ENCODE data around the gene CLTC.

The CLTC gene

DNA sequence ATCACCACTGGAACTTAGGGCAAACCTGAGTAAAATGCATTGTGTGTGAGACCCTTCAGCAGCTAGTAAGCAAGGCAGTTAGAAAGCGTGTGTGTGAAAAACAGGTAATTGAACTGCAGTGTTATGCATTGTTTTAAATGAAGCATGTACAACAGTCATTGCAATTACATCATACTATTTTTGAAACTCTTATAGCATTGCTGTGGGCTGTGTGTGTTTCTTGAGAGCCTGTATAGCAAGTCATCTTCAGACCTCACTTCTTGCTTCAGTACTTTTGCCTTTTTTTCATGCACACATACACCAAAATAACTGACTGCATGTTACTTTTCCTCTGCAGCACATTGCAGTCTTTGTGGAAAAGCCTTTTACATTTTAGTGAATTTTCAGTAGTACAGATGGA, 68.3 kb downstream of the CLTC start:
- no peak for DNase-seq

DNA sequence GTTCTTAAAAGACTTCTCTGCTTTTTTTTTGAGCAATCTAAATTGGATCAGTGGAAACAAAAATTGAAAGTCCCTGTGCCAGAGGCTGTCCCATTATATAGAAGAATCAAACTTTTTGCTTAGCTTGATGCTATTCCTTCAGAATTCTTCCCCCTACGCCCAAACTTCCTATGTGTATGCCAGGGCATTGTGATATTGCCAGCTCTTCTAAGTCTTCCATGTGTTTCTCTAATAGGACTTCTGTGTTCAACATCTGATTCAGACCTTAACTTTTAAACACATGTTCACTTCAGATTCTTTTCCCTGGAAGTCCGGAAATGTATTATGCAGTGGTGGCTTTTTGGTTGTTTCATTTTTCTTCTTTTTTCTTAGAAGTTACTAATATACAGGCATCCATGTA, 68.8 kb downstream of the CLTC start:
- DNase-seq, result no peak

DNA sequence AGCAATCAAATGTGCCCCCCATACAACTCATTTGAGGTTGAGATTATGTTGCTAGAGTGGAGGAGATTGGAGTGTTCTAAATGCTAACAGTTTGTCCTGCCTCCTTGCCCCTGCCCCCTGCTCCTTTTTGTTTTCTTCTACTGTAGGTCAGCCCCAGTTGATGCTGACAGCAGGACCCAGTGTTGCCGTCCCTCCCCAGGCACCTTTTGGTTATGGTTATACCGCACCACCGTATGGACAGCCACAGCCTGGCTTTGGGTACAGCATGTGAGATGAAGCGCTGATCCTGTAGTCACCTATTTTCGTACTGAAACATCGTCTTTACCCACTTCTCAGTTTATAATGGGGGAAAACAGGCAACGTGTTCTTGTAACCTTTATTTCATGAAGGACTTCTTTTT, 73.9 kb downstream of the CLTC start:
- DNase-seq, result no peak

DNA sequence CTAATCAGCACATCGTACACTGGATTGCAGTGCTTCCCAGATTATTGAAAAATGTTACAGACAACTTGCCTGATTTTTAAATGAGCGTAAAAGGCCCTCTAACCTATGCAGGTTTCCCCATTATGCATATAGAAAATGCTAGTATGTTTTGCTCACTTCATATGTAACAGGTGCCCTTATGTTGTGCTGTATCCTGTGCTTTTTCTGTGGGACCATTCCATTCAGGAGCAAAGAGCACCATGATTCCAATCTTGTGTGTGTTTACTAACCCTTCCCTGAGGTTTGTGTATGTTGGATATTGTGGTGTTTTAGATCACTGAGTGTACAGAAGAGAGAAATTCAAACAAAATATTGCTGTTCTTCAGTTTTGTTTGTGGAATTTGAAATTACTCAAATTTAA, 74.6 kb downstream of the CLTC start:
- DNase-seq, result no peak

DNA sequence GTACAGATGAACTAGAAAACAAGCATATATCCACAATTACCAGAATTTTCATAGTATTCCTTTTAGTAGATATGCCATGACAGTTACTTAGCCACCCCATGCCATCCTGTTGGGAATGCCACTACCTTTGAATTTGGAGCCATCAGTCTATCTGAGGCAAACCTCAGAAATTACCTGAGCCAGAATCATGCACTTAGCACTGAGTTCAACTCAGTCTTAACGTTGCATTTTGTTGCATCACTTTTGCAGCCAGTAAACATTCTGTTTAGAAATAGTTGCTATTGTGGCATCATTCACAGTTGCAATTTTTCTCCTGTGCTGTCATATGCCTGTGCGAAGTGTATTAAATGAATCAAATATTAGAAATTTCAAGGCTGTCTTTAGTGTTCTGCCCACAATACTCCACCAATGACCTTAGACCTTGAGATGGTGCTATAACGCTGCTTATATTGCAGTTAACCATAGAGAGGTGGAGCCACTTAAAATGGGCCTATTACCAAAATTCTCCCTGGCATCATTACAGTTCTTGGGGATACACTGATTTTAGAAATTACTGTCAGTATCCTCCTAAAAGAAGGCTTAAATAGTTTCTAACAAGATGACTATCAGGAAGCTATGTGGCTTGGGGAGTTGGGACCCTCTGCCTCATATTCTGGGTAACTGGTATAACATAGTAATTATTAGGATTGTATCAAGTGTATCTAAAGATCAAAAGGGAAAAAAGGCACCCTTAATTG, 76.4 kb downstream of the CLTC start:
- no peak for DNase-seq

DNA sequence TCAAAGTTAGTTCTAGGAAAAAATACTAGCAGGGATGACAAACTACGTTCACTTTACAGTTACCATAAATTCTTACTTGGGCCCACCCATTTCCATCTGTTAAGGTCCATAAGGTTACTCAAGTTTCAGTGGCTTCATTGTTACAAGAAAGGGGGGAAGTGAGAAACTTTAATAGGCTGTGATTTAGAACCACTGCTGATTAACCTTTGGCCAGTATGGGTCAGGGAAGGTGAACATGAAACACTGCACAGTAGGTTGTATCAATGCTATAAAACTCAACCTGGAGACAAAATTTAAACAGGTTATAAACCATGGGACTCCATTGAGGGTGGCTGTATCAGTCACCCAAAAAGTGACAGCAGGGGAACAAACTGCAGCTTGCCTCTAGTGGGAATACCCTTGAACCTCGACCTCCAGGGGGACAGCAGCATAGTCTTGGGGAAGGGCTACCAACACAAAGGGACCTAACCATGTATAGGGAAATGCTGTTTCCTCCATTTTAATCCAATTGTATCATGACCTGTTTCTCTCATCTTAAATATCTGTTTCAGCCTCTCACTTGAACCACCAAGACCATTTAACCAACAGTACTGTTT, 77.1 kb downstream of the CLTC start:
- no peak for DNase-seq

DNA sequence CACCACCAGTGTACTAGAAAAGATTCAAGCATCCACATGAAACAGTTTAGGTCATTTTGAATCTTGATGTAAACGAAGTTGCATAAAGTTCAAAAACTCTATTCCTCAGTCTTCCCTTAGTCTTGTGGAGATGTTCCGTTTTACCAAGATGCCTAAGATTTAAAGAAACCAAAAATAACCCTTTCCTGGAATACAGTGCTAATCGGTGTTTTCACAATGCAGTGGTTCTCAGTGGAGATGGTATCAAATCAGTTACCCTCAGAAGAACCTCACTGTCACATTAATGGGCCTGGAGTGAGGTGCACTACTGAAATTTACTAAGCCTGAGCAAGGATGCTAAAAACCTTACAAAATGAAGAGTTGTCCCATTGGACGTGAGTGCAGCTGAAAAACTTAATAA, 78.4 kb downstream of the CLTC start:
- DNase-seq, result no peak

DNA sequence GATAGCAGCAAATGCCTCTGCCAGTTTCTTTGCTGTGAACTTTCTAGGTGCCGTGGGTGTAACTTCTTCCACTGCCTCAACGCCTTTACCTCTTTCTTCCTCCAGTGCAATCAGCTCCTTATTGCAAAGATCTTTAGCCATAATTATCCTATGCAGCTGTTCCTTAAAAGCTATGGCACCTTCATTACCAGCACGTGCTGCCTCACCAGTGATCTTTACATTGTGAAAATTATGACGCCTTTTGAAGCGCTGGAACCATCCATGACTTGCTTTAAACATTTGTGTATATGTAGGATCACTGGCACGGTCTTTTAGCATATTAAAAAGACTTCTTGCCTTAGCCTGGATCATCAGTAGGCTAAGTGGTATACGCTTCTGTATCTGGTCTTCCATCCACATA, 79.5 kb downstream of the CLTC start:
- DNase-seq, result no peak

DNA sequence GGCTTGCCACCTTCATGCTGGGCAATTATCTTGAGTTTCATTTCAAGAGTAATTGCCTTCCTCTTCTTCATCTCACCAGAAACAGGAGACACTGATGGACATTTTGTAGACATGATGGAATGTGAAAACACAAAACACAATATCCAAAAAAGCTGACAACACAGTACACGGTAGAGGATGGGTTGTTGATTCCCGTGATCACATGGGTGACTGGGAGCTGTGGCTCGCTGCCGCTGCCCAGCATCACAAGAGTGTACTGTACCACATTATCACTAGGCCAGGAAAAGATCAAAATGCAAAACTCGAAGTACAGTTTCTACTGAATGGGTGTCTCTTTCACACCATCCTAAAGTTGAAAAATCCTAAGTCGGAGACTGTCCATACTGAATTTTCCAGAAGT, 80.1 kb downstream of the CLTC start:
- DNase-seq, result no peak

DNA sequence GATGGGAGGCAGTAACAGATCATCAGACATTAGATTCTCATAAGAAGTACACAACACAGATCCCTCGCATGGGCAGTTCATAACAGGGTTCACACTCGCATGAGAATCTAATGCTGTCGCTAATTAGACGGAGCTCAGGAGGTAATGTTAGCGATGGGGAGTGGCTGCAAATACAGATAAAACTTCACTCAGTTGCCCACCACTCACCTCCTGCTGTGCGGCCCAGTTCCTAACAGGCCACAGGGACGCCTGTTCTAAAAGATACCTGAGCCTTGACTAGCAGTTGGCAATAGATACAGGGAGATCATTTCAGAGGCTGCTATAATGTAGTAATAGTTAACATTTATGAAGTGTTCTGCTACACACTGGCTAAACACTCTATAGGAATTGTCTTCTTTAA, 82.6 kb downstream of the CLTC start:
- no peak for DNase-seq

DNA sequence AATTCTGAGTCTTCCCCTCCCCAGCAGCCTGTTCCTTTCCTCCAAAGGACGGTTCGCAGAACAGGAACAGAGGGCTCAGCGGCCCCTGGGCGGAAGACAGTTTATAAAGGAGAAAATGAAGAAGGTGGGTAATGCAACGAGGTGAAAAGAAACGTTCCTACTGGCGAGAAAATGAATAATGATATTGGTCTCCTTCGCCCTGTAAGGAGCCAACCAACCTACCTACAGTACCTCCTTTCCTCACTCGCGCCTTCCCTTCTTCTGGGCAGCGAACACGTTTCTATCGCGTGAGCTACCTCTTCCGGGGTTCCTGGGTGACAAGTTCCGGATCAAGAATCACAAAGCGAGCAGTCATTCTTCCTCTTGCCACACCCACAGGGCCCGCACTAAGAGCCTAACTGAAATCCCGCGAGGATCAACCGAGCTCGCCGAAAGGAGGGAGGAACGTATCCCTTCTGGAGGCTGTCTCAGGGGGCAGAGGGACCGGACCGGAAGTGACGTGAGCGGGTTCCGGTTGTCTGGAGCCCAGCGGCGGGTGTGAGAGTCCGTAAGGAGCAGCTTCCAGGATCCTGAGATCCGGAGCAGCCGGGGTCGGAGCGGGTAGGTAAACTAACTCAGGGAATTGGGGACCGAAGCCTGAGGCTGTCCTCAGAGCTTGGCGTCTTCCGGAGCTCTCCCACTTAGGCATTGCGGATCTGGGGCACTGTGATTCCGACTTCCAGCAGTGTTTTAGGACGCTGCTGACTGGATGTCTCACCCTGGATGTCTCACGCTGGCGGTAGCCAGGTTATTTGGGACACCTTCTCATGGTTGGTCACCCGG, 87.7 kb downstream of the CLTC start, which contains the start of the genes PTRH2 and VMP1:
Gene PTRH2 (minus strand): TSS at position 282 of the 822 bp plus-strand sequence. CDS start 9,452 bp downstream, outside the sequence.
Gene VMP1 (plus strand): TSS at position 506 of the 822 bp plus-strand sequence. CDS start 23,793 bp downstream, outside the sequence.
- peak; percentile 98 for DNase-seq

DNA sequence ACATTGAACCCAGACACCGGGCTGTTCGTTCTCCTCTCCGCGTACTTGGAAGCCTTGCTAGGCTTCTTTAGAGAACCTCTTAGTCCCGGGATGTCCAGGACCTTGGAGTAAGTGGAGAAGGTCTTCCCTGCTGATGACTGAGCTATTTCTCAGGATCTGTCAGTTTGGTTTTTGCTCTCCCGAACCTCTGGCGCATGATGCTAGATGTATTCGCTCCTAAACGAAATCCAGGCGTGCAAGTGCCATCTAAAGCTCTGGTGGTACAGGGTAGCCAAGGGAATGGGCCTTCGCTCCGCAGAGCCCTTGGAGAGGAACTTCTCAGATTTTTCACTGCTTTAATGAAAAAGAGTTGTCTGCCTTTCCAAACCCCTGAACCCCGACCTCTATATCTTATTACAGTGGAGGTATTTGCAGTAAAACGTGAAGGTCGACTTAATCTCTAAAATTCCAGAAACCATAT, 88.3 kb downstream of the CLTC start:
- DNase-seq, result no peak

DNA sequence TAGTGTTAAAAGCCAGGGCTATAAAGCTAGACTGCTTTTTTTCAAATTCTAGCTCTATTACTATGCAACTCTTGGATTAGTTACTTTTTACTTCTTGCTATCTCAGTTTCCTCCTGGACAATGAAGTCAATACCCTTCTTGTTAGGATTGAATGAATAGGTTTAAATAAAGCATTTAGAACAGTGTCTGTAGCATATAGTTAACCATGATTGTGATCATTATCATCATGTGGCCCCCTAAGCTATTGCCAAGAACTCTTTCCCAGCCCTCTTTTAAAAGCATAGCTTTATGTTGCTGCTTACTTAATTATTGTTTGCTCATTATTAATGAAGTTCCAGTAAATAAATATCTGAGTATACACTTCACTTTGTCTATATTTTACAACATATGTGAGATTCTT, 92.2 kb downstream of the CLTC start:
- DNase-seq, result no peak

DNA sequence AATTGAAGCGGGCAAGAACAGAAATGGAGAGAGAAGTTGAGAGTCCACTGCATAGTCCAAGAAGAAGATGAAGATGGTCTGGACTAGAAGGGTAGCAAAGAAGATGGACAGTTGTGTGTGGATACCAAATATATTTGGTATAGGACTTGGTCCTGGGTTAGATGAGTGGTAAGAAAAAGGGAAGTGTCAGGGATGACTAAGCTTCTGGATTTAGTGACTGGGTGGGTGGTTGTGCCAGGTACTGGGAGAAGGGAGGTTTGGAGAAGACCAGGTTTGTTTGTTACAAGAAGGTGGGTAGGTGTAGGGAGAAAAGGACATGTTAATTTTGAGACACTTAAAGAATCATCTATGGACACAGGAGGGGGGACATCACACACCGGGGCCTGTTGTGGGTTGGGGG, 93.2 kb downstream of the CLTC start:
- no peak for DNase-seq

DNA sequence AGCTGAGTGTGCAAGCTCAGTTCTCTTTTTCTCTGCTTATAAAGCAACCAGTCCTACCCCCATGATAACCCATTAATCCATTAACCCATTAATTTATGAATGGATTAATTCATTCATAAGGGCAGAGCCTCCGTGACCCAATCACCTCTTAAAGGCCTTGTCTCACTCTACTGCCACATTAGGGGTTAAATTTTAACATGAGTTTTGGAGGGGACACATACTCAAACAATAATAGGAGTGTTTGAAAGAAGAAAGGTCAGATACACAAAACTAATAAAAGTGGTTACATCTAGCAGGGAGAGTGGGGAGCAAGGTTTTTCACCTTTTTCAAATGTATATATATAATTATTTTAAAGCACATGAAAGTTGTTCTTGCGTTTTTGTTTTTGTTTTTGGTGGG, 94.6 kb downstream of the CLTC start:
- DNase-seq, result no peak

DNA sequence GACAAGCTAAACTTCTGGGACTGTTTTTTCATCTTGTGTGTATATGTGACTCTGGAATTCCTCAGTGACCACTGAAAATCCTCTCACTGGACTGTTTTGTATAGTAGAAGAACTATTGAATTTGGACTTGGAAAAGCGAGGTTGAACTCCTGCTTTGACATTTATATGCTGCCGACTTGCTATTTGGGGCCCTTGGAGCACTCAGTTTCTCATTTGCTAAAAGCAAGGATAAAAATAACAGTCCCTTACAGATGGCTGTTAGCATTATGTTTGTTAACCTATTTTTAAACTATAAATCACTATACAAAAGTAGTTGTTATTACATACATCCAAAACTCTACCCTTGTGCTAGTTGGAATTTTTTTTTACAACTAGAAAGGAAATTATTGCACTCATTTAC, 96.7 kb downstream of the CLTC start:
- no peak for DNase-seq

DNA sequence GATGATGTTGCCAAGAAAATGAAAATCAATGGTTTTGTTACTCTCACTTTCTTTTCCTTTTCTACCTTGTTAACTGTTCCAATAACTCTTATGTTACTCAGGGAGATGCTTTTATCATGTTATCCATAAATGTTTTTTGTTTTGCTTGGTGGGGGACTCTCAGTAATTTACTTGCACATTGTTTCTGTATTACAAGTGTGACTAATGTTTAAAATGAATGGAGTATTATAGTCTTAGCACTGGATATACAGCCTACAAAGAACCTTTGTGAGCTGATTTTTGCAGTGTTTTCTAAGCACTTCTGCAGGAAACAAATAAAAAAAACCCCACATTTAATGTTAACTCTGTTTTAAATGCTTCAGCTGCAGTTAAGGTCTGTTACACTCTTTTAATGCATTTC, 99.8 kb downstream of the CLTC start:
- no peak for DNase-seq

DNA sequence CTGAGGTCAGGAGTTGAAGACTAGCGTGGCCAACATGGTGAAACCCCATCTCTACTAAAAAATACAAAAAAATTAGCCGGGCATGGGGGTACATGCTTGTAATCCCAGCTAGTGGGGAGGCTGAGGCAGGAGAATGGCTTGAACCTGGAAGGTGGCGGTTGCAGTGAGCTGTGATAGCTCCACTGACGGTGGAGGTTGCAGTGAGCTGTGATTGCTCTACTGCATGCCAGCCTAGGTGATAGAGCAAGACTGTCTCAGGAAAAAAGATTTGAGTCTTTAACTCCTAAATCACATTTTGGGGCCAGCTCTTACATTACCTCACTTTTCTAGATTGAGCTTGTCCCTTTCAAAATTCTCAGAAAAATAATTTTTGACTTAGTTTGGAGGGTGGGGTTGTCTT, 102.9 kb downstream of the CLTC start:
- no peak for DNase-seq

DNA sequence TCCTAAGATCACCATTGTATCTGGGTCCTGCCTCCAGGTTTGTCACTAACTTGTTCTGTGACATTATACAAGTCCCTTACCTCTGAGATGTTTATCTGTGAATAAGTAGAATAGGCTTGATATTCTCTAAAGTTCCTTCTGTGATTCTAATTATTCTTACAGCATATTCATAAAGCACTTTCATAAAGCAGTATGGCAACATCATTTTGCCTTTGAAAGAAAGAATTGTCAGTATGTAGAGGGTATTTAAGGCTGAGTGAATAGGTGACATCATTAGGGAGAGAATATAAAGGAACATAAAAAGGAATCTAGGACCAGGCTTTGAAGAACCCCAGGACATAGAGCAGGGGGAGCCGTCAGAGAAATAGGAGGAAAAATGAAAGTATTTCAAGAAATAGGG, 103.3 kb downstream of the CLTC start:
- no peak for DNase-seq

DNA sequence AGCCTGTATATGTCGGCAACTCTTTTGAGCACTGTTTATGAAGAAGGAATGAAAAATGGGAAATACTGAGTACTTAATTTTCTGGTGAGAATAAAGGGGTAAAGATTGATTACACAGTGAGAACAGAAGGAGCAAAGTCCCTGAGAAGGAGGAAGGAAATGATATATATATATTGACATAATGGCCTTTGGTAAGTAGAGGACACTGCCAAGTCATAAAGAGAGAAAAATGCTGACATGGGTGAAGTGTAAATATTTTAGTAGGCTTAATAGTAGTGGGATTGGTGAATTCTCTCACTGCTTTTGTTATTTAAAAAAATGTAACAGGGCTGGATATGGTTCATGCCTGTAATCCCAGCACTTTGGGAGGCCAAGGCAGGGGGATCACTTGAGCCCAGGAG, 103.9 kb downstream of the CLTC start:
- DNase-seq, result no peak

DNA sequence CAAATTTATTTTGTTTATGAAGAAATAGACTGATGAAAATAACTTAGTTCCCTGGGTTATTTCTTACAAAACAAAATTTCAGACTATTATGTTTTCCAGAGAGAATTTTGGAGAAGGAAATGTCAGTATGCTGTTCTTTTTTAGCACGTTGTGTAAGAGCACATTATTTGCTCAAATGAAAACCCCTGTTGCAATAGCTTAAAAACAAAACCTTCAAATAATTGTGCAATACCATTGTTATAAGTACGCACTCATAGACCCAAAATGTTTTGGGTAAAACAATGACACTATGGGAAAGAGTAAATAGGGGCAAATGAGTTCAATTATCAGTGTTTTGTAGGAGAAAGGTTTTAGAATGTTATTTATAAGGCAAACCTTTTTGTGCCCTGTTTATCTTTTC, 106.0 kb downstream of the CLTC start:
- no peak for DNase-seq

DNA sequence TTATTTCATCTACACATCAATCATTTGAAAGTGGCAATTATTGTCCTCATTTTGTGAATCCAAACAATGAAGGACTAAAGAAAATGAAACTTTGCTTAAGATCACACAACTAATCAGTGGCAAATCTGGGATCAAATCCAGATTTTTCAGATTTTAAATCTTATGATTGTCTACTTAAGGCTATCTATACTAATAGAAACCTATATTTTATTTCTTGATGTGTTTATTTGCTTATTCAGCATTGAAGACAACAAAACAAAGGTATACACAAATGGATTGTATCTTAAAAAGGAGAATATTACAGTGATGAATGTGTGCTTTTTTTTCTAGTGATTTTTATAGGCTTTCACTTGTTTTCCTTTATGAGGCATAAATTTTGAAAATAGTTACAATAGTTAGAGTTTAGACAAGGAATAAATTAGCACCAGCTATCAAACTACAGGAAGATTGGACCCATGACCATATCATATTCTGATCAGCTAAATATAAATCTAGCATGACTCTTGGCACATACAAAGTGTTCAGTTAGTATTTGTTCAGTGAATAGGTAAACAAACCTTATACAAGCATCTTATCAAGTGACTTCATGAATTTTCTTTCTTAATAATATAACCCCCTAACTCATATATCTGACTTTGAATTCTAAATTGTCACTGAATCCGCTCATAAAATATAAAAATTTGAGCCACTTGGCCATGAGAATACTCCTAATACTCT, 108.3 kb downstream of the CLTC start:
- no peak for DNase-seq

DNA sequence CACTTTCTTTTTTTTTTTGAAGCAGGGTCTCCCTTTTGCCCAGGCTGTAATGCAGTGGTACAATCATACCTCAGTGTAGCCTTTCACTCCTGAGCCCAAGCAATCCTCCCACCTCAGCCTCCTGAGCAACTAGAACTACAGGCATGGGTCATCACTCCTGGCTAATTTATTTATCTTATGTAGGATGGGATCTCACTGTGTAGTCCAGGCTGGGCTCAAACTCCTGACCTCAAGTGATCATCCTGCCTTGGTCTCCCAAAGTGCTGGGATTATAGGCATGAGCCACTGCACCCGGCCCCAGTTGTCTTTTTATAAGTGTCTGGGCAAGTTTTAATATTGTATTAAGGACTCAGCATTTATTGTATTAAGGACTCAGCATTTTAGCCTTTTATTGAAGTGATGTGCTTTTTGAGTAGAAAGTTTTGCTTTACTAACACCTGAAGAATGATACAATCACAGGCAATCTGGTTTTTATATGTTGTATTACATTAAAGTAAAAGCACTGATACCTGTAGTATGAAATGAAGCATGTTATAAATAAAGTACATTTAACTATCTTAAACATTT, 110.7 kb downstream of the CLTC start:
- no peak for DNase-seq

Measured in NCI-H748 treated with DMSO at 0.1 percent for 48 hours (cell line).